Heart left ventricle (tissue), 13 donors: ENCODE data around the gene CRMP1.

ENCODE experiments used
- POLR2A ChIP-seq, 2 donors: fragments of 450-650 bp; IDR thresholded peaks; one replicate each; pipeline ENCODE4 v1.6.1; 2017; ENCODE audit warnings: antibody characterized with exemption in 2 of 2, mild to moderate bottlenecking in 2 of 2, moderate library complexity in 2 of 2
- TF ChIP-seq, protein P1 (sequence below), 12 donors: fragments of 200-600 bp; sonication (generic) in 4 of 12; IDR thresholded peaks; one replicate each; pipeline versions ENCODE4 v1.5.0 to v1.8.0; 2018 to 2022; ENCODE audit warnings: antibody characterized with exemption in 12 of 12, mild to moderate bottlenecking in 5 of 12
- donor health status: ischemic (EF 13 %, LVEDD 7.1; RV severe dilation, severe dysfunction).
- donor health status: DM: no; HTN: yes; CAD: no.
- donor health status: DM: no; HTN: no; CAD: no.
- donor health status: ischemic (EF 25% LVEDD 6.9; RV normal size, moderate dysfunction).
- donor health status: ischemic (EF 25% LVEDD 5.7; RV mildly dilated, moderate dysfunction).
- donor health status: ischemic (EF 35%, LVEDD 5.7; RV mildly dilated, moderate dysfunction).
- donor health status: nonischemic (EF 11% LVEDD 7.7; RV severe dilation, severe dysfunction).
- donor health status: DM: yes; HTN: yes; CAD: no.
- donor health status: PGD.
- donor health status: ischemic (EF 29% LVEDD 5.4; RV normal size, mild dysfunction).
- donor health status: nonischemic (EF 23%, LVEDD 6.1; RV moderate dilation, normal function).

GRCh38 chr4:5851637-5852301 lies 41.1 kb downstream of the CRMP1 start:
- TF ChIP-seq, protein P1, sequence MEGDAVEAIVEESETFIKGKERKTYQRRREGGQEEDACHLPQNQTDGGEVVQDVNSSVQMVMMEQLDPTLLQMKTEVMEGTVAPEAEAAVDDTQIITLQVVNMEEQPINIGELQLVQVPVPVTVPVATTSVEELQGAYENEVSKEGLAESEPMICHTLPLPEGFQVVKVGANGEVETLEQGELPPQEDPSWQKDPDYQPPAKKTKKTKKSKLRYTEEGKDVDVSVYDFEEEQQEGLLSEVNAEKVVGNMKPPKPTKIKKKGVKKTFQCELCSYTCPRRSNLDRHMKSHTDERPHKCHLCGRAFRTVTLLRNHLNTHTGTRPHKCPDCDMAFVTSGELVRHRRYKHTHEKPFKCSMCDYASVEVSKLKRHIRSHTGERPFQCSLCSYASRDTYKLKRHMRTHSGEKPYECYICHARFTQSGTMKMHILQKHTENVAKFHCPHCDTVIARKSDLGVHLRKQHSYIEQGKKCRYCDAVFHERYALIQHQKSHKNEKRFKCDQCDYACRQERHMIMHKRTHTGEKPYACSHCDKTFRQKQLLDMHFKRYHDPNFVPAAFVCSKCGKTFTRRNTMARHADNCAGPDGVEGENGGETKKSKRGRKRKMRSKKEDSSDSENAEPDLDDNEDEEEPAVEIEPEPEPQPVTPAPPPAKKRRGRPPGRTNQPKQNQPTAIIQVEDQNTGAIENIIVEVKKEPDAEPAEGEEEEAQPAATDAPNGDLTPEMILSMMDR (IDR thresholded peaks at IDR 0.05): no peak
- TF ChIP-seq POLR2A (IDR thresholded peaks at IDR 0.05): no peak
